ENCODE data around the gene PUDP.
A peak's percentile ranks its signal among the peaks of the same experiment; 100 is the strongest.

Gene PUDP

GRCh38 chrX:7147978-7148854 lies at the start of gene PUDP:
TSS of gene PUDP (minus strand) at chrX:7148153. CDS start at chrX:7148113, 40 bp downstream.
- in situ Hi-C loops (cut with HindIII; ENCODE audit: low sequenced_read_pairs): no loop called here
- TF ChIP-seq CTCF (IDR thresholded peaks at IDR 0.05; ENCODE audit: low read depth, low read length, missing control alignments): peak; percentile 26
- peak within 1 kb of the TSS; percentile 91 for H3K4me3 ChIP-seq (ENCODE audit: low read depth, low read length)
- DNase-seq (ENCODE audit: low read depth): peak; percentile 72

GRCh38 chrX:7194606-7195005 lies 46.7 kb upstream of the PUDP start:
- in situ Hi-C loops (cut with HindIII; ENCODE audit: low sequenced_read_pairs): no loop called here
- DNase-seq (ENCODE audit: low read depth): no peak
- H3K4me3 ChIP-seq (ENCODE audit: low read depth, low read length): no peak overlapping the region
- no peak for TF ChIP-seq CTCF (IDR thresholded peaks at IDR 0.05; ENCODE audit: low read depth, low read length, missing control alignments)

GRCh38 chrX:7192871-7193270 lies 44.9 kb upstream of the PUDP start:
- TF ChIP-seq CTCF (IDR thresholded peaks at IDR 0.05; ENCODE audit: low read depth, low read length, missing control alignments): no peak
- in situ Hi-C loops (cut with HindIII; ENCODE audit: low sequenced_read_pairs): no loop called here
- H3K4me3 ChIP-seq (ENCODE audit: low read depth, low read length): no peak overlapping the region
- no peak for DNase-seq (ENCODE audit: low read depth)

- H3K4me3 ChIP-seq (ENCODE audit: low read depth, low read length): no peak overlapping the region
- in situ Hi-C loops (cut with HindIII; ENCODE audit: low sequenced_read_pairs): no loop called here
- TF ChIP-seq CTCF (IDR thresholded peaks at IDR 0.05; ENCODE audit: low read depth, low read length, missing control alignments): peak; percentile 9
- DNase-seq (ENCODE audit: low read depth): no peak
Observed at GRCh38 chrX:7191681-7192110, 43.7 kb upstream of the PUDP start.

- DNase-seq (ENCODE audit: low read depth): no peak
- no peak for TF ChIP-seq CTCF (IDR thresholded peaks at IDR 0.05; ENCODE audit: low read depth, low read length, missing control alignments)
- H3K4me3 ChIP-seq (ENCODE audit: low read depth, low read length): no peak overlapping the region
- in situ Hi-C loops (cut with HindIII; ENCODE audit: low sequenced_read_pairs): no loop called here
Observed at GRCh38 chrX:7190157-7190556, 42.2 kb upstream of the PUDP start.

GRCh38 chrX:7188672-7189071 lies 40.7 kb upstream of the PUDP start:
- DNase-seq (ENCODE audit: low read depth): no peak
- no peak for TF ChIP-seq CTCF (IDR thresholded peaks at IDR 0.05; ENCODE audit: low read depth, low read length, missing control alignments)
- in situ Hi-C loops (cut with HindIII; ENCODE audit: low sequenced_read_pairs): no loop called here
- H3K4me3 ChIP-seq (ENCODE audit: low read depth, low read length): no peak overlapping the region

Measured in astrocyte of the cerebellum (primary cell).